HG03378 (cell line): ENCODE measurements around the gene PADI3.

Source experiments
- ATAC-seq: cut with Tn5 transposase; IDR thresholded peaks from one replicate; pipeline ENCODE4 v1.9.1; 2021; ENCODE audit warnings: mild to moderate bottlenecking, moderate library complexity; ENCODE audit not compliant: unreplicated experiment

PADI3 gene, protein sequence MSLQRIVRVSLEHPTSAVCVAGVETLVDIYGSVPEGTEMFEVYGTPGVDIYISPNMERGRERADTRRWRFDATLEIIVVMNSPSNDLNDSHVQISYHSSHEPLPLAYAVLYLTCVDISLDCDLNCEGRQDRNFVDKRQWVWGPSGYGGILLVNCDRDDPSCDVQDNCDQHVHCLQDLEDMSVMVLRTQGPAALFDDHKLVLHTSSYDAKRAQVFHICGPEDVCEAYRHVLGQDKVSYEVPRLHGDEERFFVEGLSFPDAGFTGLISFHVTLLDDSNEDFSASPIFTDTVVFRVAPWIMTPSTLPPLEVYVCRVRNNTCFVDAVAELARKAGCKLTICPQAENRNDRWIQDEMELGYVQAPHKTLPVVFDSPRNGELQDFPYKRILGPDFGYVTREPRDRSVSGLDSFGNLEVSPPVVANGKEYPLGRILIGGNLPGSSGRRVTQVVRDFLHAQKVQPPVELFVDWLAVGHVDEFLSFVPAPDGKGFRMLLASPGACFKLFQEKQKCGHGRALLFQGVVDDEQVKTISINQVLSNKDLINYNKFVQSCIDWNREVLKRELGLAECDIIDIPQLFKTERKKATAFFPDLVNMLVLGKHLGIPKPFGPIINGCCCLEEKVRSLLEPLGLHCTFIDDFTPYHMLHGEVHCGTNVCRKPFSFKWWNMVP

DNA sequence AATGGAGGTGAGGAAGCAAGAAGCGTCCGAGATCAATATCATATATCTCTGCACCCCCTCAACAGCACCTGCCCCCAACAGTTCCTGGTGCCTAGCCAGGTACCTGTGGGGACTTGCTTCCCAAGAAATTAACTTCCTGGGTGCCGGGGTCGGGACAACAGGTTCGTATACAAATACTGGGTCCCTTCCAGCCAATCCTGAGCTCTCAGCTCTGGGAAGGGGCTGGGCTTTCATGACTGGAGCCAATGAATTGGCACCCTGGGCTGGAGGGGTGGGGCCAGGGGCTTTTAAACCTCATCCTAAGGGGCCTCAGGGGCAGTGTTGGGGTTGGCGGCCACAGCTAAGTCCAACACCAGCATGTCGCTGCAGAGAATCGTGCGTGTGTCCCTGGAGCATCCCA lies at the start of gene PADI3:
PADI3 (plus strand) TSS at position 318 of the 400 bp plus-strand sequence; CDS start at position 358, 40 bp downstream.
- no peak for ATAC-seq

DNA sequence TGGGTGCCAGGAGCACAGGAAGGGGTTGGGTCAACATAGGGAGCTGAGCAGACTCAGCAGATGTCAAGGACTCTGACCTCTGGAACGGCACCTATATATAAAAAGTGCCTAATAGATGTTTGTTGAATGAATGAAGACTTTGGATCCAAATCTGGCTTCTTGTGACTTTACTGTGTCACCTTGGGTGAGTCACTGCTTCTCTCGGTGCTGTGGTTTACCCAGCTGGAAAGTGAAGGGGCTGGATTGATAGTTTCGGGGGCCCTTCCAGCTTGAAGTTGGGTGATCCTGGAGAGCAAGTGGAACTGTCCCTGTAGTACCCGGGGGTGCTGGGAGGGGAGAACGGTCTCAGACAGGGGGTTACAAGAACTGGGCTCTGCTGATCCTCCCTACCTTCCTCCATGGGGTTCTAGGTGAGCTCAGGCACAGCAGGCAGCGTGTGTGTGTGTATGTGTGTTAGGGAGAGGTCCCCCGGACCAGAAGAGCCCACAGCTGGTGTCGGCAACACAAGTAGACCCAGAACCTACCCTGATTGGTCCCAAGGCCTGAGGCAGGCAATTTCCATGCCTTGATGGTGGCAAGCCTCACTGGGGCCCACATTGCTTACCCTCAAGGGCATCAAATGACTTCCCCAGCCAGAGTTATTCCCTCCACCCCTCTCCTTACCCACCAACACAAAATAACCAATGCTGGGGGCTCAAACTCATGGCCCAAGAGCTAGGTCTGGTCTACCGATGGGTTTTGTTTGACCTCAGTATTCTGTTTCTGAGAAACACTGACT lies 49.4 kb upstream of the PADI3 start:
- no peak for ATAC-seq

DNA sequence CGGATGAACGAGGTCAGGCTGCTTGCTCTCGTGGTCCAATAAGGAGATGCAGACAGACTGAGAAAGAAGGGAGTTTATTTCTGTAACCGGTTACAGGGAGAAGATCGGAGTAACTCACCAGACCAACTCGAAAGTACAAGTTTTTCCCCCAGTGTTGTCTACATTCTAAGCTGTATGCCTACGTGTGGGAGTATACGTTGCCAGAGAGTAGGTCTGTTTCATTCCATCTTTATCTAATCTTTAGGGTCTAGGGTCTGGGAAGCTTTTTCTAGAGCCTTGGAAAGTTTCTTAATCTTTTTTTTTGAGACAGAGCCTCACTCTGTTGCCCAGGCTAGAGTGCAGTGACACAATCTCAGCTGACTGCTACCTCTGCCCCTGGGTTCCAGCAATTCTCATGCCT lies 48.7 kb upstream of the PADI3 start:
- no peak for ATAC-seq

DNA sequence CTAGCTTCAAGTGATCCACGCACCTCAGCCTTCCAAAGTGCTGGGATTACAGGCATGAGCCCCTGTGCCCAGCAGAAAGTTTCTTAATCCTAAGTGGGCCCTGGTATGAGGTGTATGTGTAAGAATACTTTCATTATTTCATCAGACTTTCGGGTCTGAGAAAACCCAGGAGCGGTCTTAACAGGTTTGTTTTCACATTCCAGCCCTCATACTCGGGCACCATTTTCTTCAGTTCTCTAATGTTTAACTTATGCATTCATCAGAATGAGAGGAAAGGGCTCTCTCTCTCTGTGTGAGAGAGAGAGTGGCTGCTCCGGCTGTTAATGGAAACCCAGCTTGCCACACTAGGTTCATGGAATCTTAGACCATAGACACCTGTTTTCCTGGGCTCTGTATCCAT lies 48.1 kb upstream of the PADI3 start:
- no peak for ATAC-seq

DNA sequence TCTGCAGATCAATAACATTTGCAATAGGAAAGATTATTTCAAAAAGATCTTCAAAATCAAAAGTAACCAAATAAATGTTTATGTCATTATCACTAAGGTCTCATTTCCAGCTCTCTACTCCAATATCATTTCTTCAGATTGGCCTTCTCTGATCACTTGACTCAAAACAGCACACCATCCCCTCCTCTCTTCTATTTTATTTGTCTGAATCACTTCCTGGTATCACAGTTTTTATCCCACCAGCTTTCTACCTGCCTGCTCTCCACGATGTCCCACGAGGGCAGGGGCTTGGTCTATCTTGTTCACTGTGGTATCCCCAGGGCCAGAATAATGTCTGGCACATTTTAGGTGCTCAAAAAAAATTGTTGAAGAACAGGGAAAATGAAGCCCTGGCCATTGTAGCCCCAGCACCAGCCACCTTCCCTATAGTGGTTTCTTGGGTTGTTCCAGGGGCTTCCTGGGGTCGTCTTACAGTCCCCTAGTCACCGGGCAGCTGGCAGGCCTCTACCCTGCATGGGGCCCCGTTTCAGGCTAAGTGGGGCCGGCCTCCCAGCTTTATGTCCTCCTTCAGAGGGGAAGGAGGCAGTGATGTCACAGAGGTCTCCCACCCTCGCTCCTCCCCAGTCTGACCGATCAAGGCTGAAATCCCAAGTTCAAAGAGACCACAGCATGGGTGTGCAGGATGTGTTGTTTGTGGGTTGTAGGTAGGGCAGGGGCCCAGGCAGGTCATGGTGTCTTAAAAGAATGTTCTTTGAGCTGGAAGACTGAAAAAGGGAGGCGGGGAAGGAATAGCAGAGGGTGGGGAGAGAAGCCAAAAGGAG lies 47.5 kb upstream of the PADI3 start:
- no peak for ATAC-seq

DNA sequence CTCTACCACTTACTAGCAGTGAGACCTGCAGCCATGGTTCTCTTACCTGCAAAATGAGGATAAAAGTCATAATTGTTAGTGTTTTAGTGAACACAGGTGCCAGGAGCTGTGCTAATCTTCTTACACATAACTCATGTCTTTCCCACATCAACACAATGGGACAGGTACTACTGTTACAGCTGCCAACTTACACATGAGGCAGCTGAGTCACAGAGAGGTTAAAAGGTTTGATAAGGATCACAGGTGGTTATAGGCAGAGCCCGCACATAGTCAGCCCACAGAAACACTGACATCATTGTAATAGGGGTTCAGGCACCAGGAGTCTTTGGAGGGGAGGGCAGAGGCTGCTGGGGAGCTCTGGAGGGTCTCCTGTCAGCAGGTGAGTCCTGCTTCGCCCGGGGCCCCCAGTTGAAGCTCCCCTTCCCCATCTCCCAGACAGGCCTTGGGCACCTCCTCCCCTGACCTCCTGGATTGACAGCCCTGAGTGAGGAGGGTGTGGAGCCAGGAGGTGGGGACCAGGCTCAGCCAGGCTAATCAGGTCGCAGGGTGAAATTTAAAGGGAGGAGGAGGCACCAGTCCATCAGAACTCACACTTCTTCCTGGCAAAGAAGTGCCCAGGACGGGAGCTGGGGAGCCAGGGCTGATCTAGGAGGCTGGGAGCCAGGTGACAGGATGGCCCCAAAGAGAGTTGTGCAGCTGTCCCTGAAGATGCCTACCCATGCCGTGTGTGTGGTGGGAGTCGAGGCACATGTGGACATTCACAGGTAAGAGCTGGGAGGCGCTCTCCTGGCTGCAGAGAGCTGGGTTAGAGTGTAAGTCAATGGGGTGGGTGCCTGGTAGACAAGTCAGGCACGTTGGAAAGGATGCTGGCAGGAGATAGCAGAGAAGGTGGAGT lies 44.1 kb upstream of the PADI3 start, which contains the start of gene PADI1:
PADI1 (plus strand) TSS at position 583 of the 895 bp plus-strand sequence; CDS start at position 673, 90 bp downstream.
- ATAC-seq = no peak

DNA sequence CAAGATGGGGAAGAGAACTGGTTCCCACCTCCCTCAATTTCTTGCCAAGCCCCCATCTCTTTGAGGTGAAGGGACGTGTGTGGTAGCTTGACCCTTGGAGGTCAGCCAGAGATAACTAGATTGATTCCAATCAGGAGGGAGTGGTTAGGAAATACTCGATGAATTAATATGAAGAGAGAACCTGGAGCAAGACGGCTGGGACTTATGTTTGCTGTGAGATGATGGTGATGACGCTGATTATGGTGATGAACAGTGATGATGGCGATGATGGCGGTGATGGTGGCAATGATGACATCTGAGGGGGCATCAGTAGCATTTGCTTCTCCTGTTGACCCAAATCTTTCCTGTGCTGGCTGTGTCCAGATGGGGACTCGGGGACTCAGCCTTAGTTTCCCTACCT lies 43.2 kb upstream of the PADI3 start:
- ATAC-seq = no peak

DNA sequence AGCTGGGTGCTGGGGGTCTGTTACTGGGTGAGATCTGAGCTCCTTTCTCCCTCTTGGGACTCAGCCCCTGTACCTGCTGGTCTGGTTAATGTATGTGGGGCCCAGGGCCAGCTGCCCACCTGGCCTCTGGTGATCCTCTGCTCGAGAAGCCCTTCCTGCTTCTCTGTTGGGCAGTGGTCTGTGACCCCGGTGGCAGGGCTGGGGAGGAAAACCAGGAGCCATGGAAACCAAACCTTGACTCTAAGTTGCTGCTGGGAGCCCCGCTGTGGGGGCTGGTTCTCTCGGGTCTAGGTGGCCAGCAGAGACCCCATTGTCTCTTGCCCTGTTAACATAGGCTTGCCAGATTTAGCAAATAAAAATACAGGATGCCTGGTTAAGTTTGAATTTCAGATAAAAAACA lies 42.7 kb upstream of the PADI3 start:
- no peak for ATAC-seq

DNA sequence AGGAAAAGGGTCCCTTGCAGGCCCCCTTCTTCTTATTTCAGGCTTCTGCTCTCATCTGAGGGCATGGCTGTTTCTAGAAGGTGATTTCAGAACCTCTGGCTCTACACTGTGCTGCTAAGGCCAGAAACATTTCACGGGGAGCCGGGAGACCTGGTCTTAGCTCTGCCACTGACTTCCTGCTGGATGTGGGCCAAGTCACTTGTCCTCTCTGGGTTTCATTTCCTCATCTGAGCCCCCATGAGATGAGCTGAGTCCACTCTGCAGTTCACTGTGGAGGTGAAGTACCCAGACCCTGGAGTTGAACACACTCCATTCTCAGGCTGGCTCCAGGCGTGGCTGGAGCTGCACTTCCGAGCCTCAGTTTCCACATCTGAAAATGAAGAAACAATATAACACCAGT lies 41.9 kb upstream of the PADI3 start:
- peak; percentile 46 for ATAC-seq

DNA sequence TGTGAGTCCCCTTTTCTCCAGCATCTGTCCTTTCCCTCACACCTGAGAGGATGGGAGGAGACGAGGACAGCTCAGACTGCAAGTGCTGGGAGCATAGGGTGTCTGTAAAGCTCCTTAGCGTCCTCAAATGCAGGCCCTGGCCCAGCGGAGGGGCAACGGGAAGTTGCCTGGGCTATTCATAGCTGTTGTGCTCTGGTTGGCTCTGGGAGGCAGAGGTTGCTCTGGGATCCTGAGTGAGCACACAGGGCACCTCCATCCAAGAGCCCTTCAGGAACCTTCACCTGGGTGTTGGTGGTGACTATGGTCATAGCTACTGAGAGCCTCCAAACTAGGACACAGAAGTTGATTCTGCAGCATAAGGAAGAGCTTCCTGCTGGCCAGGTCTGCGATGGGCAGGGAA lies 41.4 kb upstream of the PADI3 start:
- peak; percentile 7 for ATAC-seq

DNA sequence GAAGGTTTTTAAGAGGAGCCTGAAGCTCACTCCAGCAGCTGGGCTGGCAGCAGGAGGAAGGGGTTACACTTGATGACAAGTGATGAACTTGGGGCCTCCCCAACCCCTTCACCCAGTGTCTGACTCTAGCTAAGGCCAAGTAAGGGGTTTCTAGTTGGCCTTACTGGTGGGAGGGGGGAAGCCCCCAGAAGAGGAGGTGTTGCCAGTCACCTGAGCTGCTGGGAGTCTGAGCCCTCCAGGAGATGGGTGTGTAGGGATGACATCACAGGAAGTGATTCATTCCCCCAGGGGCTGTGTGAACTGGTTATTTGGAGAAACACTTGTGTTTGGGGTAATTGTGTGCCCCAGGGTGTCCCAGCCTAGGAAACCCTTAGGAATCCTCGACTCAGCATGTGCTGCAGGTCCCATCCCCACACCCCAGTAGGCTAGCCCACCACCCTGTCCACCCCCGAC lies 40.9 kb upstream of the PADI3 start:
- peak; percentile 69 for ATAC-seq

DNA sequence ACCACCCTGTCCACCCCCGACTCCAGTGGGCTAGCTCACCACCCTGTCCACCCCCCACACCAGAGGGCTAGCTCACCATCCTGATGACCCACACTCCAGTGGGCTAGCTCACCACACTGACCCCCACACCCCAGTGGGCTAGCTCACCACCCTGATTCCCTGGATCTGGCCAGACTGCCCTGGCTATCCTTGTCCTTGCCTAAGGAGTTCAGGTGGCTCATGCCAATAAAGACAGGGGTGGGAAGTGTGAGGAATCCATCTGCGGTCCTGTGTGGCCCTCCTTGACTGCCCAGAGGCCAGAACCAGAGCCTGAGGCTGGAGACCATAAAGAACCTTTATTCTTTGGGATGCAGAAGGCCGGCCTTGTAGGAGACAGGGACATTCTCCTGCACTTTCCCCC lies 40.4 kb upstream of the PADI3 start:
- no peak for ATAC-seq

DNA sequence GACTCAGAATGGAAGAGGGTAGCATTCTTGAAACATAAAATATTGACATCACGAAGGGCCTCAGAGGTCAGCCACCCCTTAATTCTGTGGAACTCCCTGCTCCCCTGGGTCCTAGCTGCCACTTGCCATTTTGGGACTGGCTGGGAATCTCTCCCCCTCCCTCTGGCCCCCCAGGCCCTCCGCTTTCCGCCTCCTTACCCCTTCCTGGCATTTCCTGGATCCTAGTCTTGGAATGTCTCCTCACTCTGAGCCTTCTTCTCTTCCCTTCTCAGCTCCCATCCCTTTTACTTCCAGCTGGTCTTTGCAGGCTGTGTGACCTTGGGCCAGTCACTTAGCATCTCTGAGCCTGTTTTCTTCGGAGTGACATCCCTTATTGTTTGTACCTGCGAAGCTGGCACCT lies 39.5 kb upstream of the PADI3 start:
- no peak for ATAC-seq

DNA sequence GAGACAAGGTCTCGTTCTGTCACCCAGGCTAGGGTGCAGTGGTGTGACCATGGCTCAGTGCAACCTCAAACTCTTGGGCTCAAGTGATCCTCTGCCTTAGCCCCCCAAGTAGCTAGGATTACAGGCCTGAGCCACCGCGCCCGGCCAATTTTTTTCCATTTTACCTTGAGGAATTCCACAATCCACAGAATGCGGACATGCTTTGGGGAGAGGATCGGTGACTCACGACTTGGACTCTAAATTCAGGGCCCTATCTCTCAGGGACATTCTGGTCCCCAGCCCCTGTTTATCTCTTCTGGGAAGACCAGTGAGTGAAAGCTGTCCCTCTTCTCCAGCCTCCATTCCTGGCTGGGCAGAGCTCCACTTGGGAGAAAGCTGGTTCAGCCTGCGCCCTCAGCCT lies 38.7 kb upstream of the PADI3 start:
- ATAC-seq = no peak

DNA sequence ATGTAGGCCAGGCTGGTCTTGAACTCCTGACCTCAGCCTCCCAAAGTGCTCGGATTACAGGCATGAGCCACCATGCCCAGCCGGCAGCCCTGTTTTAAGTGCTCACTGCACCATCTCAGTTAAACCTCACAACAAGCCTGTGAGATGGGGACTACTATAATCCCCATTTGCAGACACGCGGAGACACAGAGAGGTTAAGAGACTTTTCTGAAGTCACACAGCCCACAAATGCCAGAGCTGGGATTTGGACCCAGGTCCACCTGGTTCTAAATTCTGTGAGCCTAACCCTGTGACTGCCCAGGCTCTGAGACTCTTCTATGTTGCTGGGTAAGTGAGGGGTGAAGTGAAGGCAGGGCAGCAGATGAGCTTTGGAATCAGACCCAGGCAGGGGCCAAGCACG lies 37.5 kb upstream of the PADI3 start:
- no peak for ATAC-seq

DNA sequence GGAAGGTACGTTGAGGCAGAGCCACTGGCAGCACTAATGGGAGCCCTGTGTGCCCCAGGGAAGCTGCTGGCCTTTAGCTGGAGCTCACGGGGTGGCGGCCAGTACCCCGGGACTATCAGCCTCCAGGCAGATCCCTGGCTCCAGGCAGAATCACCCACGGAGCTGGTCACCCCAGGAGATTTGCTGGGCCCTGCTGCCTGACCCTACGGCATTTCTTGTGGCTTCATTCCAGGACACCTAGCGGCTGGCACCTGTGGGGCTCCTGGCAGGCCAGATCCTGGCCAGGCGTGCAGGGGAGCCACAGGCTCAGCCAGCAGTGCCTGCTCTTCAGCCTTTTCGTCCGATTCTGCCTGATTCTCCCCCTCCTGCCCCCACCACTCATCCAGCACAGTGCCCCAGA lies 36.9 kb upstream of the PADI3 start:
- ATAC-seq = no peak

DNA sequence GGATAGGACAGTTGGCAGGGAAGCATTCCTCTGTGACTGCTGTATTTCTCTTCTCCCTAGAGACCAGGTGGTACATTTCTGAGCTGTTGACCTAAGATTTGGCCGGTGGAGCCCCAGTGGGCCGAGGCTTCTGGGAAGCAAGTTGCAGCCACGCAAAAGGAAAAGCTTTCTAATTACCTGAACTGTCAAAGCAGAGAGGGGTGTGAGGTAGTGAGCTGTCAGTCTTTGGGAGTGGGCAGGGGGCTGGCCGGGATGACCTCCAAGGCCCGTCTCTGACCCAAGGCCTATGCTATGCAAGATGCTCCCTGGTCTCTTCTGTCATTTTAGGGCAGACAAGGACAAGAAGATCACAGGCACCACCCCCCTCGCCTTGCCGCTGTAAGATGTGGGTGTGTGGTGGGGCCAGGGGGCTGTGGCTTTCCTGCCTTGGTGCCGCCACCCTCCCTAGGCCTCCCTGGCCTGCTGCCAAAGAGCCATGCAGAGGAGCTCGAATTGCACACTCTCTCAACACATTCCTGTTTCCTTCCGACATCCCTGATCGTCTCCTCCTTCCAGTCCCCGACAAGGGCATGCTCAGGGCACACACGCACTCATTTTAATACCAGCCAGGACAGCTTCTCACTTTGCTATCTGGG lies 36.3 kb upstream of the PADI3 start:
- ATAC-seq = no peak

DNA sequence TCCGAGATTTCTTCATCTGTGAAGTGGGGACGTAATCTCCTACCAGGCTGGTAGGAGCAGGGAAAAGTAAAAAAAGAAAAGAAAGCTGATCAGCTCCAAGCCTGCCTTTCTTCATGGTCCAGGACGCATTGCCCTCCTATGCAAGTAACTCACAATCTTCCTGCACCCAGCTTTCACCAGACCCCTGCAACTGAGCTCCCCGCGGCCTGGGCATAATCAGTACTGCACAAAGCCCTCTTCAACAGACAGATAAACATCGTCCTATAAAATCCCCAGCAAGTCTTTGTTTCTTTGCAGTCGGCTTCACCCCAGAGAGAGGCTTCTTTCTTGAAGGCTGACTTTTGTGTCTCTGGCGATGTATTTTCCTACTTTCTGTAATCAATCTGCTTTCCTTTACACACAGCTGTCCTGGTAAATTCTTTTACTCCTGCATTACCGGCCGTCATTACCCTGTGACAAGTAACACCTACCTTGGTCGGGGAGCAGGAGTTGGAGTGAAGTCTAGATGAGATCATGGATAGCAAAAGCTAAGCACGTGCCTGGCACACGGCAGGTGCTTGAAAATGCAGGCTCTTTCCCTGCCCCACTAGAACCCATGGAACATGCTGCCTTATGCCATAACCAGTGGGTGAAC lies 35.6 kb upstream of the PADI3 start:
- no peak for ATAC-seq

DNA sequence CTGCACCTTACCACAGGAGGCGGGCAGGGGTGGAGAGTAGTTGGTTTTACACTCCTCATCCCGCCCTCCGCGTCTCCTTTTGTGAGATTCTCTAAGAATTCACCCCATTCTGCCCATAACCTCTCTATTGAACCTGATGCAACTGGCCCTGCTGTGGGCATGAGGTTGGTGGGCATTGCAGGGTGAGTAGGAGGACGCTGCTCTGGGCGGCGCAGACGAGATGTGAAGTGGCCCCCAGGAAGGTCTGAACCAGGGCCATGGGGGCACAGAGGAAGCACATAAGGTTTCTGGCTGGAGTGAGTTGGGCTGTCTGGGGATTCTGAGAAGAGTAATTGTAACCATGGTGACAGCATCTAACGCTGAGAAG lies 35.1 kb upstream of the PADI3 start:
- no peak for ATAC-seq
